Measurements from ENCODE around the gene ITPR2.
"Not testable (repeated sequence)": the region's sequence is repeated elsewhere in the genome, so short reads cannot be mapped to it uniquely, and the experiment has no call there.

The ITPR2 gene

GRCh38 chr12:26832822-26833742 lies at the start of gene ITPR2:
Gene ITPR2, minus strand, starts transcription at chr12:26833194. Its CDS starts 413 bp downstream, at chr12:26832781.
- DNase-seq: peak; percentile 91 to 92

GRCh38 chr12:26880625-26881024 lies 47.6 kb upstream of the ITPR2 start:
- DNase-seq: no peak

- peak; percentile 96 to 98 for DNase-seq
These were observed 45.7 kb upstream of the ITPR2 start for GRCh38 chr12:26878661-26879119.

- no peak for DNase-seq
These were observed 41.7 kb upstream of the ITPR2 start for GRCh38 chr12:26874501-26875296.

GRCh38 chr12:26872625-26873024 lies 39.6 kb upstream of the ITPR2 start:
- DNase-seq: peak in 1 of 2 experiments; percentile 46

- peak in 1 of 2 experiments; percentile 22 for DNase-seq
These were observed 39.0 kb upstream of the ITPR2 start for GRCh38 chr12:26871985-26872384.

- DNase-seq: peak; percentile 80 to 84
These were observed 37.8 kb upstream of the ITPR2 start for GRCh38 chr12:26870491-26871419.

- peak in 1 of 2 experiments; percentile 55 for DNase-seq
These were observed 37.0 kb upstream of the ITPR2 start for GRCh38 chr12:26869908-26870459.

- no peak for DNase-seq
These were observed 36.1 kb upstream of the ITPR2 start for GRCh38 chr12:26869104-26869494.

GRCh38 chr12:26868447-26869103 lies 35.6 kb upstream of the ITPR2 start:
- DNase-seq: no peak

GRCh38 chr12:26867080-26867479 lies 34.1 kb upstream of the ITPR2 start:
- DNase-seq: no peak

GRCh38 chr12:26863515-26863914 lies 30.5 kb upstream of the ITPR2 start:
- peak in 1 of 2 experiments; percentile 43 for DNase-seq

- not testable (repeated sequence) for DNase-seq
These were observed 29.8 kb upstream of the ITPR2 start for GRCh38 chr12:26862787-26863186.

- no peak for DNase-seq
These were observed 28.7 kb upstream of the ITPR2 start for GRCh38 chr12:26861690-26862089.

- DNase-seq: no peak
These were observed 24.6 kb upstream of the ITPR2 start for GRCh38 chr12:26857465-26858176.

GRCh38 chr12:26855337-26855736 lies 22.3 kb upstream of the ITPR2 start:
- no peak for DNase-seq

- no peak for DNase-seq
These were observed 21.0 kb upstream of the ITPR2 start for GRCh38 chr12:26854031-26854390.

- peak; percentile 25 to 43 for DNase-seq
These were observed 20.5 kb upstream of the ITPR2 start for GRCh38 chr12:26853303-26854030.

GRCh38 chr12:26851031-26851809 lies 18.2 kb upstream of the ITPR2 start:
- DNase-seq: no peak
